GM08714 (cell line): ENCODE results near the gene DAPP1.

Experiments used
- H3K4me3 ChIP-seq: fragments of 200-500 bp; sonication (Bioruptor generic); 2 replicates; pipeline ENCODE4 v1.5.1; 2014; ENCODE audit warnings: mild to moderate bottlenecking, low read length, inconsistent platforms
- ZNF274 ChIP-seq: IDR thresholded peaks from 2 replicates; pipeline ENCODE4 v1.6.1; 2012; ENCODE audit warnings: mild to moderate bottlenecking, low read depth, low read length

Gene DAPP1

DNA sequence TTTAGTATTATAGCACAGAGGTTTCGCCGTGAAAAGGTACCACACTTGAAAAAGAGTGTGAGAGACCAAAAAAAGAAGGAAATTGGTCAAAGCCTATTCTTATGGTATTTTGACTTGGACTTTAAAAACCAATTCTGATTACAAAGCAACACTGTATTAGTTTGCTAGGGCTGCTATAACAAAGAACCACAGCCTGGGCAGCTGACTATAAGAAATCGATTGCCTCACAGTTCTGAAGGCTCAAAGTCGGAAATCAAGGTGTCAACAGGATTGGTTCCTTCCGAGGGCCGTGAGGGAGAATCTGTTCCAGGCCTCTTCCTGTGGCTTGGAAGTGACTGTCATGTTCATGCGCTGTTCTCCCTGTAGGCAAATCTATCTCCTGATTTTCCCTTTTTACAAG lies 17.9 kb downstream of the DAPP1 start:
- TF ChIP-seq ZNF274: no peak

DNA sequence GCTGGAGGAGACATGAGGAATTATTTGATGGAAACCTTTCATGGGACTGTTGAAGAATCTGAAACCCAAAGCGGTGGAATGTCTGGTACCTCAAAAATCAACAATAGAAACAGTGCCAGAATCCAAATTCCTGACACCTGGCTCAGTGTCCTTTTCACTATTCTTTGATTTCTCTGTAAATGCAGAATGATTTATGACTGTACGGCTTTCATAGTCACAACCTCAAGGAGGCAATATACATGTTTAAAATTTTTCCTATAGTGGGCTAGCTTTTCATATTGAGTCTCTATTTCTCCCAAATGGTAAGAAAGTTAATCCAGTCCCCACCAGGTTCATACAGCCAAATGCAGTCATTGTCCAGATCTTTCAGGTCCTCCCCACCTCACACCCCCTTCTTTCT lies 19.3 kb downstream of the DAPP1 start:
- no peak for TF ChIP-seq ZNF274
- no peak overlapping the region for H3K4me3 ChIP-seq

More for the DNA sequence above, 17.9 kb downstream of the DAPP1 start:
- H3K4me3 ChIP-seq: no peak overlapping the region

DNA sequence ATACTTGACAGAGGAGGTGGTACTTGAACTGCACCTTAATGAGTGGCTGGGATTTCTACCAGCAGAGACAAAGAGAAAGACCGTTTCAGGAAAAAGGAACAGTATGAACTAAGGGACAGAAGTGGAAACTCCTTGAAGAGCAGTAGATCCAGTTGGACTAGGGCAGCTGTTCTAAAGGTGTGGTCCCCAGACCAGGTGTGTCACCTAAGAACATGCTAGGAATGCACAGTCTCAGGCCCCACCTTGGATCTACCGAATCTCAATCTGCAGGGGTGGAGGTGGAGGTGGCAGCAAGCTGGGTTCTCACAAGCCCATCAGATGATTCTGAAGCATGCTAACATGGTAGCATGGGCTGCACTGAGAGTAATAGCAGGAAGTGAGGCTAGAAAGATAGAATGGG lies 22.3 kb downstream of the DAPP1 start:
- H3K4me3 ChIP-seq: no peak overlapping the region
- TF ChIP-seq ZNF274: no peak

DNA sequence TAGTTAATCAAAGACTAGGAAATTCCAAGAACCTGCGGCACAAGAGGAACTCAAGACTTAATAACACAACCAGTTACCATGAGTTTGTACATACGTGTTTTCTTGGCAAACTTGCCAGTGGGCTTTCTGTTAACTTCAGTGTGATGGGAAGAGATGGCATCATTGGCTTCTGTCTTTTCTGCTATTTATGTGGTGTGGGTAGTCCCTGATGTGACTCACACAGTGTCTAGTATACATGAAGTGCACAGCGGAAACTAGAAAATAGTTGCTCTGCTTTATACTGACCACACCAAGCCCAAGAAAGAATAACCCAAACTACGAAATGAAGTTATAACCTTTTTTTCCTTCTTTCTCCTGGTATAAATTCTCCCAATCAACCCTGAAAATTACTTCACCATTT lies 24.5 kb downstream of the DAPP1 start:
- TF ChIP-seq ZNF274: no peak
- H3K4me3 ChIP-seq: no peak overlapping the region

DNA sequence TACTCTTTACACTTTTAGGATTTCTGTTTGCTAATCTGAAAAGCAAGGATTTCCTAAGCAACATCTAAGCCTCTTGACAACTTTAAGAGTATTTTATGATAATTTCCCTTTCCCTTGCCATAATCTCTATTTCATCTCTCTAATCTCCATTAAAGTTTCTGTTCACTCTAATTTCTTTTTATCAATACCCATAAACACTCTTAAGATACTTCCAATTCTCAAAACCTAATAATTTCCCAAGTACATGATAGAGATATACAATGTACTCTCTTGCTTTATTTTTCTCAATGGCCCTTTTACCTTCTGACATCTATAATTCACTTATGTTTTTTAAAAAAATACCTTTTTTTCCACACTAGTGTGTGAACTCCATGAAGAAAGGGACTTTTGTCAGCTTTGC lies 26.8 kb downstream of the DAPP1 start:
- no peak for TF ChIP-seq ZNF274
- H3K4me3 ChIP-seq: no peak overlapping the region

DNA sequence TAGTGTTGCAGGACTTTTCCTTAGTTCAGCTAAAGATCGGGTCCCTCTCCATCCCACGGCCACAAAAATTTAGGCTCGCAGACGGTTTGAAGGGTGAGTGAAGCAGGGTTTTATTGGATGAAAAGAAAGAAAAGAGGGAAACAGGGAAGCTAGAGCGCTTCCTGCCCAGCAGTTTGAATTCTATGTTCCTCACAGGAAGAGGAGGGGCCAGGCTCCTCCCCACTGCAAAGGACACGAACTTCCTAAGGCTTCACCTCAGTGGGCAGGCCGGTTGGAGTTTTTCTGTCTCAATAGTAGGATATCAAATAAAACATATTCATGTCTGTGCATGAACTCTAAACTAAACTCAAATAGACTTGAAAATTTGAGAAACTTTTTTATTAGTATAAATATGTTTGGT lies 27.4 kb downstream of the DAPP1 start:
- H3K4me3 ChIP-seq: no peak overlapping the region
- TF ChIP-seq ZNF274: no peak

DNA sequence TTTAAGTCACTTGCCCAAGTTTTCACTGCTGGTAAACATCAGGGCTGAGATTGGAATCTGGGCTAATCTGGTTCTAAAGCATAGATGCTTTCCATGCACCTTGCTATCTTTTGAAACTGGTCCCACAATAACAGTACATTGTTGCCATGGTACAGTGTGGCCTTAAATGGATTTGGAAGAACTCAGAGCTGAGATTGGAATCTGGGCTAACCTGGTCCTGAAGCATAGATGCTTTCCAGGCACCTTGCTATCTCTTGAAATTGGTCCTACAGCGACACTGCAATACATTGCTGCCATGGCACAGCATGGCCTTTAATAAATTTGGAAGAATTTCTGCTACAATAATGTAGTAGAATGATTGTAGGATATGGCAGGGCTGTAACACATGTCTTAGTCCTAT lies 28.6 kb downstream of the DAPP1 start:
- no peak for TF ChIP-seq ZNF274
- no peak overlapping the region for H3K4me3 ChIP-seq

DNA sequence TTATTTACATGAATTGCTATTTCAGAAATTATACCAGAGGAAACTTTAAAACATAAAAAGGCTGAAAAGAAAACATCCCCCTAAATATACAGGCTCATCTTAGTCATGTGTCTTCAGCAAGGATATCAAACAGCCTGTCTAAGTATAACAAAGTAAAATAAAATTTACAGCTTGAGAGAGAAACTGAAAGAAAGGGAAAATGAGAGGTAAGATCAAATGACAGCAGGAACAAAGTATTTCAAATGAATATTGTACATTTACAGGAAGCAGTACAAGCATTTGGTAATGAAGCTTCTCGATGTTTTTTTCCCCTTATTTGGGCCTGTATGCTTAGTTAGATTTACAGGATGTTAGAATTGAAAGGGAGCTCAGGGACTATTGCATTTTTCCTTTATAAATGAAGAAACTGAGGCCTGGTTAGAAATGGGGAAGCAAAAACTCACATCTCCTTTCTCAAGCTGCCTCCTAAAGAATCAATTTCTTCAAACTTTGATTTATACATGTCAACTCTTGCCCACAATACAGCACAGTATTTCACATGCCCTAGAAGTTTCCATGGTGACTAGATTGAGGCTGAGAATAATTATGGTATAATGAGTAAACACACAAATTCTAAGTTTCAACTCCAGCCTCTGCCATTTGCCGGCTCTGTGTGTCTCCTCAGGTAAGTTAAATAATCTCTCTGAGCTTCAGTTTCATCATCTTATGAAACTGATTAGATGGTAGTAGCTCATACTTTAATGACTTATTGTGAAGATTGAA lies 29.3 kb downstream of the DAPP1 start:
- no peak for TF ChIP-seq ZNF274
- H3K4me3 ChIP-seq: no peak overlapping the region; the same call in 1 of the 2 replicates

DNA sequence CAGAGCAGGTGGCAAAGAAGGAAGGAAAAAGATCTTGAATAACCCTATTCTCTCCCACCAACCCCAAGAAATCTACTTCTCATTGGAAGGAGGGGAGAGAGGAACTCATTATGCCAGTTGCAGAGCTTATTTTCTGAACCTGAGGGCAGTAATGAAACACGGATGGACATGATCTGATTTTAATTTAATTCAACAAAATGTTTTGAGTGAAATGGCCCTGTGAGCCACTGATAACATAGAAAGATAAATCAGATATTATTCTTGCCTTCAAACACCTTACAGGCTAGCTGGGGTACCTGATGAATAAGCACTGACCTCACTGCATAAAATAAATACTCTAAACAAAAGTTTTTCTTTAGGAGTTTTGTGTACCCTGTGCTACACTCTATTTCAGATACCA lies 30.3 kb downstream of the DAPP1 start:
- H3K4me3 ChIP-seq: no peak overlapping the region
- no peak for TF ChIP-seq ZNF274

DNA sequence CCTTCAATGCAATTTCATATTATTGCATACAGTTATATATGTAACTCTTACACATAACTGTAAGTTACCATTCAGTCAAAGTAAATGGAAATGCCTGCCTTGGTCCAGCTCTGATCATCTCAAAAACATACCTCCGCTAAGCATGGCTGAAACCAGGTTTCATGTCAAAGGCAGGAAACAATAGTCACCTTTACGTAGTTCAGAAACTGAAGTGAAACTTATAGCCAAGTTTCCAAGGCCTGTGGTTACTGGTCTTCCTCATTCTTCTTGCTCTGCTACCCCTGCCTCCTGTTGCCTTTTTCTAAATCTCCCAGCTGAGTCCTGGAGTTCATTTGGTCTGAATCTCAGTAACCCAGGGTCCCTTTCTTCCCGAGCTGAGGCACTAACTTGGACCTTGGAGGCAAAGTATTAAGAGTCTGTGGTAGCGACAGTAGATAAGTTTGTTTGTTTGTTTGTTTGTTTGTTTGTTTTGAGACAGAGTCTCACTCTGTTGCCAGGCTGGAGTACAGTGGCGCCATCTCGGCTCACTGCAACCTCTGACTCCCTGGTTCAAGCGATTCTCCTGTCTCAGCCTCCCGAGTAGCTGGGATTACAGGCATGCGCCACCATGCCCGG lies 30.8 kb downstream of the DAPP1 start:
- no peak overlapping the region; the same call in 1 of the 2 replicates for H3K4me3 ChIP-seq
- TF ChIP-seq ZNF274: no peak

DNA sequence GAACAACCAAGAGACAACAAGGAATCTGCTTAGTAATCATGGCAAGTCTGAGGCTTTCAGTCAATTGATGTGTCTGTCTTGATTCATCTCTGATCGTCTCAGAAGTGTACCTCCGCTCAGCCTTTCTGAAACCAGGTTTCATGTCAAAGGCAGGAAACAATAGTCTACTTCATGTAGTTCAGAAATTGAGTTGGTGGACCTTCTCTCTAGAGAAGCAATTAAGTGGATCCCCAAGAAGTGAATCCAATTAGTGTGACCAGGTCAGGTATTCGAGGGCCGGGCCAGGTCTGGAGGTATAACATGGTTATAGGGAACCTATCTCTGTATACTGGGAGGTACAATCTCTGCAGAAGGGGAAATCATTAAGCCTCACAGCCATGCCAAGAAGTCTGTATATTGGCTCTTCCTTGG lies 32.0 kb downstream of the DAPP1 start:
- TF ChIP-seq ZNF274: no peak
- peak overlapping the region; percentile 33; the same call in 1 of the 2 replicates for H3K4me3 ChIP-seq

DNA sequence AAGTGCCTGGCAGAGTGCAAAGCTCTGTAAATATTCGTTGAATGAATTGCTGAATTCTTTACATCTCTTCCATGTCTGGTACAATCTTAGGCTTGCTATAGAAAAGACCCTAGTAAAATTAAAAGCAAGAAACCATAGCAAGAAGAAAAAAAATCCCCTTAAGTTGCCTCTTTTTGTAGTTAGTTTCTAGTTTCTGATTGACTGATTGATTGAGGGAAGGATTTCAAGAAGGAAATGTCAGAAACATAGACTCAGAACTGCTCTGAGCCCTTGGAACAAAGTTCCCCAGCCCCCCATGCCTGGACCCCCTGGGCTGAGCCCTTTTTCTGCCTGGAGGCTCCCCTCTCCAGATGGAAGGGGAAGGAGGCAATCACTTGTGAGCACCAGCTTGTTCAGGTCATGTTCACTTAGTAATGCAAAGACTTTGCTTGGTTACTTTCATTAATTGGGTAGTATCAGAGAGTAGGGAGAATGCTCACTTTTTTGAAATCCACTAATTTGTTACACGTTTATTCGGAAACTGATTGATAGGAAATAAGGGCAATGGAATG lies 35.6 kb downstream of the DAPP1 start:
- no peak overlapping the region; the same call in 1 of the 2 replicates for H3K4me3 ChIP-seq
- TF ChIP-seq ZNF274: no peak

DNA sequence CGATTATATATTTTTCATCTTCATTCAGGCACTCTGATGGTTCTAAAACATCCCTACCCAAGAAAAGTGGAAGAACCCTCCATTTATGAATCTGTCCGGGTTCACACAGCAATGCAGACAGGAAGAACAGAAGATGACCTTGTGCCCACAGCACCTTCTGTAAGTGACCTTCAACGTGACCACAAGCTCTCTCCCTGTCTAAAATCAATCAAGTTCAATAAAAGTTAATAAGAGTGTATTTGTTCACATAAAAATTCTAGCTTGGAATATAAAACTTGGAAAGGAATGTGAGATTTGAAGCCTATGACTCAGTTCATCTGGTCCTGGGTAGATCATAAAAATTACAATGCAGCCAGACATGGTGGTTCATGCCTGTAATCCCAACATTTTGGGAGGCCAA lies 36.6 kb downstream of the DAPP1 start:
- TF ChIP-seq ZNF274: no peak
- H3K4me3 ChIP-seq: no peak overlapping the region

DNA sequence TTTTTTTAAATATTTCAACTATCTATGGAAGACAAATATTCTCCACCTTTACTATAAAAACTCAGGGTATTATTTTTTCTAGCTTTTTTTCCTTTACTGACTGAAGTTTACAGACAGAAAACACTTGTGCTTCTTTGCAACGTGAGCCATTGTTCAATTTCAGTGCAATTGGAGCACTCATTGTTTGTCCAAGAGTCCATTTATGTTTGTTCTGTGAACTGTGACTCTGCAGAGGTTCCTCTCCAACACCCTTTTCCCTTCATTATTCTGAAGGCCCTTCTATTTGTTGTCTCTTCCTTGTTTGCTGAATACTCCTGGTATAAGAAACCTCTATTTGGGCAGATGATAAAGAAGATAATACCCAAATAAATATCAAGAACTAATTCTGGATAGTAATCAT lies 37.4 kb downstream of the DAPP1 start:
- no peak for TF ChIP-seq ZNF274
- H3K4me3 ChIP-seq: no peak overlapping the region

DNA sequence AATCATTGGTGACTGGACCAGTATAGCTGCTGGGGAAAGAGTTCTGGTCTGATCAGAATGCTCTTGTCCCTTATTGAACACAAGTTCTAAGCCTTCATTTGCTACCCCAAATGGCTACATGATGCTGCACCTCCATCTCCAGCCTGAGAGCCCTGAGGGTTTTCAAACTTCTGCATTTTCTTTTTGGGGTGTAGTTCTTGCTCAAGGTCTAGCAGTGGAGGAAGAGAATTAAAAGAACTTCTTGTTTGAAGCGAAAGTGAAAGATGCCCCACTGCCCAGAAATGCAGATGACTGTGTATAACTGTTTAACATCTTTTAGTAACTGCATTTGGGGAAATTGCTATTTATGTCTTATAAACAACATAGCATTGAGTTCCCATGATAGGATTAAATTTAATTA lies 39.1 kb downstream of the DAPP1 start:
- TF ChIP-seq ZNF274: no peak
- H3K4me3 ChIP-seq: peak overlapping the region; percentile 20; the same call in 1 of the 2 replicates
